ENCODE data around the gene MRPL16. TPM values are rescaled to one million over a fixed set of nuclear protein-coding genes. Genes with fewer than 3 reads are reported as not detected.
"Not testable (repeated sequence)": the region's sequence is repeated elsewhere in the genome, so short reads cannot be mapped to it uniquely, and the experiment has no call there.

MRPL16 gene
- total RNA-seq, 4 donors from 2014 or later, result 47.9 to 58.6 (median 52.1) TPM

GRCh38 chr11:59849129-59849528 lies 38.6 kb upstream of the MRPL16 start:
- H3K36me3 ChIP-seq, result no peaks in the 10 kb centered on the region
- no peaks in the 10 kb centered on the region for H3K9me3 ChIP-seq
- intact Hi-C loops (cut with DNase I), result no loop called here
- WGBS, result 25% methylated on average over 2 of the region's 2 CpGs
- H3K27ac ChIP-seq (replicated peaks in 1 of 4), result no peak overlapping the region
- H3K4me1 ChIP-seq, result no peaks in the 10 kb centered on the region
- H3K4me3 ChIP-seq, result no peak overlapping the region
- no peaks in the 10 kb centered on the region for H3K27me3 ChIP-seq
- no peak for DNase-seq (ENCODE audit: extremely low spot score)
- TF ChIP-seq CTCF (IDR thresholded peaks at IDR 0.05) (no peak), EP300 (IDR thresholded peaks at IDR 0.05) (no peak), POLR2AphosphoS5 (IDR thresholded peaks at IDR 0.05) (no peak), POLR2A (IDR thresholded peaks at IDR 0.05; ENCODE audit: low read depth) (no peak)

- intact Hi-C loops (cut with DNase I); H3K9me3 ChIP-seq; H3K4me3 ChIP-seq; H3K4me1 ChIP-seq; DNase-seq (ENCODE audit: extremely low spot score); H3K36me3 ChIP-seq; H3K27me3 ChIP-seq; H3K27ac ChIP-seq (replicated peaks in 1 of 4): not testable (repeated sequence)
- WGBS, result 89% methylated on average over 6 of the region's 6 CpGs
Observed at GRCh38 chr11:59848439-59848838, 37.9 kb upstream of the MRPL16 start.

GRCh38 chr11:59847626-59848025 lies 37.0 kb upstream of the MRPL16 start:
- no peaks in the 10 kb centered on the region for H3K4me1 ChIP-seq
- no peak for TF ChIP-seq EP300 (IDR thresholded peaks at IDR 0.05)
- TF ChIP-seq CTCF (IDR thresholded peaks at IDR 0.05), result no peak
- no peak for TF ChIP-seq POLR2AphosphoS5 (IDR thresholded peaks at IDR 0.05)
- no peak for TF ChIP-seq POLR2A (IDR thresholded peaks at IDR 0.05; ENCODE audit: low read depth)
- intact Hi-C loops (cut with DNase I), result no loop called here
- no peaks in the 10 kb centered on the region for H3K27me3 ChIP-seq
- WGBS, result 70% methylated on average over 3 of the region's 3 CpGs
- no peak for DNase-seq (ENCODE audit: extremely low spot score)
- no peak overlapping the region for H3K27ac ChIP-seq (replicated peaks in 1 of 4)
- no peaks in the 10 kb centered on the region for H3K36me3 ChIP-seq
- H3K9me3 ChIP-seq, result no peaks in the 10 kb centered on the region
- no peak overlapping the region for H3K4me3 ChIP-seq

- Histone ChIP-seq H3K36me3 (no peaks in the 10 kb centered on the region), H3K27ac (replicated peaks in 1 of 4) (no peak overlapping the region), H3K4me3 (no peak overlapping the region), H3K27me3 (no peaks in the 10 kb centered on the region), H3K9me3 (no peaks in the 10 kb centered on the region), H3K4me1 (no peaks in the 10 kb centered on the region)
- WGBS, result 77% methylated on average over 5 of the region's 5 CpGs
- TF ChIP-seq POLR2AphosphoS5 (IDR thresholded peaks at IDR 0.05), result no peak
- no peak for TF ChIP-seq CTCF (IDR thresholded peaks at IDR 0.05)
- no peak for TF ChIP-seq EP300 (IDR thresholded peaks at IDR 0.05)
- no peak for TF ChIP-seq POLR2A (IDR thresholded peaks at IDR 0.05; ENCODE audit: low read depth)
- no peak for DNase-seq (ENCODE audit: extremely low spot score)
- intact Hi-C loops (cut with DNase I), result no loop called here
Observed at GRCh38 chr11:59846556-59846955, 36.0 kb upstream of the MRPL16 start.

- TF ChIP-seq POLR2A (IDR thresholded peaks at IDR 0.05; ENCODE audit: low read depth), result no peak
- TF ChIP-seq CTCF (IDR thresholded peaks at IDR 0.05), result no peak
- no peak for TF ChIP-seq POLR2AphosphoS5 (IDR thresholded peaks at IDR 0.05)
- no peak for TF ChIP-seq EP300 (IDR thresholded peaks at IDR 0.05)
- no peak for DNase-seq (ENCODE audit: extremely low spot score)
- Histone ChIP-seq H3K4me1 (no peaks in the 10 kb centered on the region), H3K27ac (replicated peaks in 1 of 4) (no peak within 1 kb of the TSS), H3K4me3 (no peak within 1 kb of the TSS), H3K9me3 (no peaks in the 10 kb centered on the region), H3K36me3 (no peaks in the 10 kb centered on the region), H3K27me3 (no peaks in the 10 kb centered on the region)
- intact Hi-C loops (cut with DNase I), result no loop called here
- WGBS, result 80% methylated on average over 4 of the region's 4 CpGs
Observed at GRCh38 chr11:59845399-59845798, 34.8 kb upstream of the MRPL16 start, which contains the start of gene CBLIF. Gene CBLIF, minus strand, starts transcription at chr11:59845499. Its CDS starts 46 bp downstream, at chr11:59845453.

All from esophagus muscularis mucosa (tissue), 4 donors.